Mammary epithelial cell (primary cell): Measurements from ENCODE around the gene HSPA5.

Experiments
- CTCF ChIP-seq, 2 donors: IDR thresholded peaks in 1 of 2; conservative IDR thresholded peaks in 1 of 2; 2 replicates each; pipeline ENCODE4 v1.5.1; 2011 to 2012; ENCODE audit warnings: inconsistent platforms in 2 of 2, low read length in 2 of 2, mild to moderate bottlenecking in 2 of 2, control low read depth in 1 of 2, low read depth in 1 of 2; ENCODE audit not compliant: insufficient read depth in 1 of 2; ENCODE audit errors: extremely low read depth in 1 of 2
- EZH2 ChIP-seq: IDR thresholded peaks from 2 replicates; pipeline ENCODE4 v1.6.1; 2012; ENCODE audit warnings: low read length, inconsistent platforms, borderline replicate concordance

DNA sequence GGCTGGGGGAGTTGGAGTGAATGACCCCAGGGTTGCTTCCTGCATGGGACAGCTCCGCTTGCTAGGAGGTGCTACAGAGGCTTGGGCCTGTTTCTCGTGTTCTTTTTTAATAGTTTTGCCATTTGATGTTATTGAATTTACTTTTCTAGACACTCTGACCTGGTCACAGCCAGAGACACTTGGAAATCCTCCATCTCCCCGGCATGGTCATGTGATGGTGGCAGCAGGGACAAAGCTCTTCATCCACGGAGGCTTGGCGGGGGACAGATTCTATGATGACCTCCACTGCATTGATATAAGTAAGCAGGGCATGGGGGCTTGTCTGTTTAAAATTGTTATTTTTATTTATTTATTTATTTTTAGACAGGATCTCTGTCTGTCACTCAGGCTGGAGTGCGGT is 13.4 kb downstream of the HSPA5 start:
- TF ChIP-seq CTCF (conservative IDR thresholded peaks at IDR 0.05 in 1 of 2, IDR thresholded peaks at IDR 0.05 in 1 of 2; ENCODE audit: extremely low read depth in 1 of 2, insufficient read depth in 1 of 2, low read depth in 1 of 2, low read length in 2 of 2): no peak
- no peak for TF ChIP-seq EZH2
